ENCODE measurements around the gene NBDY.

DNA sequence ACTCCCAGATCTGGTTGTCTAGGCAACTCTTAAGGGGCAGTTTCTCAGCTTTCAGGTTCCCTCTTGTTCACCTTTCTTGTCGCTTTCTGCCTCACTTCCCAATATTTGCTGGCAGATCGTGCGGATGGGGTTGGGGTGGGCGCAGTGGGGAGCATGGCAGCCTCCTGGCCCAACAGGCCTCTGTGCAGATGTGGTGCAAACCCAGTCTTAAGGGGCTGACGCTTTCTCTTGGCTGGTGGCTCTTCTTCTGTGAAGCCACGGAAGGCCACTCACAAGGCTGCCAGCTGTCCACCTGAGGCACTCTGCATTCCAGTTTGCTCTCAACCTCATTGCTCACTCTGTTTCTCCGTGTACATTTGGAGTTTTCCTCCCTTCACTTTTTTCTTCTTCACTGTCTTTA lies 61.7 kb downstream of the NBDY start:
- TF ChIP-seq, protein P1, sequence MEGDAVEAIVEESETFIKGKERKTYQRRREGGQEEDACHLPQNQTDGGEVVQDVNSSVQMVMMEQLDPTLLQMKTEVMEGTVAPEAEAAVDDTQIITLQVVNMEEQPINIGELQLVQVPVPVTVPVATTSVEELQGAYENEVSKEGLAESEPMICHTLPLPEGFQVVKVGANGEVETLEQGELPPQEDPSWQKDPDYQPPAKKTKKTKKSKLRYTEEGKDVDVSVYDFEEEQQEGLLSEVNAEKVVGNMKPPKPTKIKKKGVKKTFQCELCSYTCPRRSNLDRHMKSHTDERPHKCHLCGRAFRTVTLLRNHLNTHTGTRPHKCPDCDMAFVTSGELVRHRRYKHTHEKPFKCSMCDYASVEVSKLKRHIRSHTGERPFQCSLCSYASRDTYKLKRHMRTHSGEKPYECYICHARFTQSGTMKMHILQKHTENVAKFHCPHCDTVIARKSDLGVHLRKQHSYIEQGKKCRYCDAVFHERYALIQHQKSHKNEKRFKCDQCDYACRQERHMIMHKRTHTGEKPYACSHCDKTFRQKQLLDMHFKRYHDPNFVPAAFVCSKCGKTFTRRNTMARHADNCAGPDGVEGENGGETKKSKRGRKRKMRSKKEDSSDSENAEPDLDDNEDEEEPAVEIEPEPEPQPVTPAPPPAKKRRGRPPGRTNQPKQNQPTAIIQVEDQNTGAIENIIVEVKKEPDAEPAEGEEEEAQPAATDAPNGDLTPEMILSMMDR (IDR thresholded peaks at IDR 0.05): no peak
- no peak for TF ChIP-seq CBX2 (IDR thresholded peaks at IDR 0.05; ENCODE audit: borderline replicate concordance, low read depth)
- no peak for TF ChIP-seq JUNB (IDR thresholded peaks at IDR 0.05)
- no peak for TF ChIP-seq SREBF2 (IDR thresholded peaks at IDR 0.05)
- TF ChIP-seq EP300 (IDR thresholded peaks at IDR 0.05): no peak
- no peak for TF ChIP-seq CHD4 (IDR thresholded peaks at IDR 0.05; ENCODE audit: borderline replicate concordance)
- no peak for TF ChIP-seq MYC (IDR thresholded peaks at IDR 0.05; ENCODE audit: borderline replicate concordance, low read length)
- no peak for TF ChIP-seq RCOR1 (IDR thresholded peaks at IDR 0.05; ENCODE audit: low read depth, low read length)
- TF ChIP-seq FOXS1 (CRISPR knock-in tag; IDR thresholded peaks at IDR 0.05): no peak
- TF ChIP-seq PHF8 (IDR thresholded peaks at IDR 0.05; ENCODE audit: borderline replicate concordance, low read depth): no peak
- no peak for TF ChIP-seq POLR2A (IDR thresholded peaks at IDR 0.05; ENCODE audit: low read length)
- no peak for TF ChIP-seq RFX5 (IDR thresholded peaks at IDR 0.05)
- no peak for TF ChIP-seq JUN (IDR thresholded peaks at IDR 0.05)
- TF ChIP-seq, protein P2, sequence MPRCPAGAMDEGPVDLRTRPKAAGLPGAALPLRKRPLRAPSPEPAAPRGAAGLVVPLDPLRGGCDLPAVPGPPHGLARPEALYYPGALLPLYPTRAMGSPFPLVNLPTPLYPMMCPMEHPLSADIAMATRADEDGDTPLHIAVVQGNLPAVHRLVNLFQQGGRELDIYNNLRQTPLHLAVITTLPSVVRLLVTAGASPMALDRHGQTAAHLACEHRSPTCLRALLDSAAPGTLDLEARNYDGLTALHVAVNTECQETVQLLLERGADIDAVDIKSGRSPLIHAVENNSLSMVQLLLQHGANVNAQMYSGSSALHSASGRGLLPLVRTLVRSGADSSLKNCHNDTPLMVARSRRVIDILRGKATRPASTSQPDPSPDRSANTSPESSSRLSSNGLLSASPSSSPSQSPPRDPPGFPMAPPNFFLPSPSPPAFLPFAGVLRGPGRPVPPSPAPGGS (IDR thresholded peaks at IDR 0.05): no peak
